CD4-positive, alpha-beta memory T cell (primary cell): ENCODE measurements around the gene CNPPD1. TPM values are rescaled to one million over a fixed set of nuclear protein-coding genes. Genes with fewer than 3 reads are reported as not detected.

Source experiments
- CTCF ChIA-PET: fragments of 350-600 bp; sonication (Branson Sonifier 250); formaldehyde crosslinking; loops from one replicate; lab custom pipeline; 2021; ENCODE audit warnings: inconsistent platforms; ENCODE audit not compliant: partially characterized antibody; lab: Charles Lee
- POLR2A ChIA-PET: fragments of 350-600 bp; sonication (Branson Sonifier 250); formaldehyde crosslinking; loops from one replicate; lab custom pipeline; 2021; ENCODE audit not compliant: partially characterized antibody; lab: Charles Lee
- DNase-seq, 5 donors: peaks; one replicate each; pipeline versions ENCODE4 v3.0.0 to v3.0.0-alpha.2; 2020 to 2022; ENCODE audit warnings: mixed read lengths in 1 of 5
- H3K27ac ChIP-seq: one replicate; pipeline ENCODE4 v1.7.0; 2013; ENCODE audit warnings: low read depth, low read length
- H3K27me3 ChIP-seq: 2 replicates; pipeline ENCODE4 v1.7.0; 2013; ENCODE audit warnings: mild to moderate bottlenecking, low read length, moderate library complexity; ENCODE audit not compliant: insufficient read depth
- H3K36me3 ChIP-seq: 2 replicates; pipeline ENCODE4 v1.7.0; 2013; ENCODE audit warnings: mild to moderate bottlenecking, low read length, moderate library complexity; ENCODE audit not compliant: insufficient read depth
- H3K4me1 ChIP-seq: 2 replicates; pipeline ENCODE4 v1.7.0; 2013; ENCODE audit warnings: mild to moderate bottlenecking, low read length, moderate library complexity; ENCODE audit not compliant: insufficient read depth
- H3K4me3 ChIP-seq, 2 donors: one replicate each; pipeline ENCODE4 v1.7.0; 2013; ENCODE audit warnings: low read length in 2 of 2, mild to moderate bottlenecking in 1 of 2
- H3K9me3 ChIP-seq, 2 donors: one replicate each; pipeline ENCODE4 v1.7.0; 2013; ENCODE audit warnings: low read length in 2 of 2, control low read depth in 1 of 2; ENCODE audit not compliant: control insufficient read depth in 1 of 2
- H3K27ac Mint-ChIP-seq, 7 donors: one replicate each; pipeline ENCODE4 v1.8.0; 2020 to 2021; ENCODE audit warnings: mixed read lengths in 7 of 7, mild to moderate bottlenecking in 6 of 7, inconsistent platforms in 3 of 7, moderate library complexity in 3 of 7
- H3K27me3 Mint-ChIP-seq, 2 donors: one replicate each; pipeline ENCODE4 v1.8.0; 2020 to 2021; ENCODE audit warnings: mixed read lengths in 2 of 2
- H3K36me3 Mint-ChIP-seq, 2 donors: one replicate each; pipeline ENCODE4 v1.8.0; 2020 to 2021; ENCODE audit warnings: mixed read lengths in 2 of 2, inconsistent platforms in 1 of 2, mild to moderate bottlenecking in 1 of 2
- H3K4me1 Mint-ChIP-seq, 4 donors: one replicate each; pipeline ENCODE4 v1.8.0; 2020 to 2021; ENCODE audit warnings: mixed read lengths in 4 of 4, mild to moderate bottlenecking in 1 of 4
- H3K4me3 Mint-ChIP-seq, 8 donors: one replicate each; pipeline ENCODE4 v1.8.0; 2020 to 2021; ENCODE audit warnings: mixed read lengths in 8 of 8, mild to moderate bottlenecking in 7 of 8, moderate library complexity in 6 of 8, inconsistent platforms in 3 of 8
- H3K9me3 Mint-ChIP-seq, 8 donors: one replicate each; pipeline ENCODE4 v1.8.0; 2020 to 2021; ENCODE audit warnings: mixed read lengths in 8 of 8, mild to moderate bottlenecking in 5 of 8, inconsistent platforms in 3 of 8, moderate library complexity in 1 of 8
- intact Hi-C: fragments of 100-400 bp; cut with micrococcal nuclease; formaldehyde crosslinking; loops from one replicate; pipeline ENCODE4 v1.15.1; 2023
- polyA plus RNA-seq, 2 donors: library from polyadenylated mRNA; unstranded; fragments of 300-500 nt; fragmentation: Illumina TruSeq; gene quantifications; one replicate each; pipeline ENCODE4 v1.2.3, GENCODE V29; 2021
- total RNA-seq, 2 experiments: library from RNA; stranded (reverse); gene quantifications; one replicate each; pipeline ENCODE4 v1.2.3, GENCODE V29; 2021

The CNPPD1 gene
- total RNA-seq (10 to 100 TPM; 79.3 to 83.3 TPM), polyA plus RNA-seq (10 to 100 TPM; 76.5 to 82.2 TPM)

DNA sequence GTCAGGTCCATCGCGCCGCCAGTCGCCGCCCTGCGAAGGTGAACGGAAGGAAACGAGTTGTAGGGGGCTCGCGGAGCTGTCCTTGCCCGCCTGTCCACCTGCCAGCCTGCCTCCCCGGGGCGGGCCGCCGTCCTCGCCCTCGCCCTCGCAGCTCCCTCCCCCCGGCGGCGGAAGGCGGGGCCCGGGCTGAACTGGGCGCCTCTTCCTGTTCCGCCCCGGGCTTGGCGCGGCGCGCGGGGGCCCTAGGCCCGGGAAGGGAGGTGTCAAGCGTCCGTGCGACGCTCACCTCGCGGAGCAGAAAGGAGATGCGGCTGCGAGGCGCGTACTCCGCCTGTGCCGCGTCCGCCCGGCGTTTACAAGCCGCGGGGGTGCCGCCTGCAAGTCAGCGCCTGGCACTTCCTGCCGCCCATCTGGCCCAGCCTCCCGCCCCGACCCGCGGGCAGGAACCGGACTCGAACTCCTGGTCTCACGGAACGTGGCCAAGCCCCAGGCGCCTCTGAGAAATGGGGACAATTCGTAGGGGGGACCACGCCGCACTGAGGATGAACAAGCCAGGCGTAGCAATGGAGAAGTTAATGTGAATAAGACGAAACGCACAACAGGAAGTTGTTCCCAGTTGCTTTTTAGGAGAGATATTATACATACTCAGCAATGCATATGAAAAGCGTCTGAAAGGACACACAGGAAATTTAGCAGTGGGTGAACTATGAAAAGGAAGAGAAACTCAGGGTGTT is at the start of gene CNPPD1:
Gene CNPPD1, minus strand, starts transcription at position 108 of the 734 bp plus-strand sequence. Its CDS starts 97 bp downstream, at position 11.
- DNase-seq, result peak; percentile 87 to 90 (median 89)
- intact Hi-C loops, result loop anchor here (1.0 to 5.0 kb wide), 9 partner anchors 17 to 780 kb away; partner anchors contain the start of genes ANKZF1, ATG9A, CTDSP1 and NHEJ1
- Mint-ChIP-seq H3K27me3 (no peaks in the 10 kb centered on the region), H3K27ac (peak within 1 kb of the TSS; percentile 96 to 99 (median 98)), H3K4me3 (peak within 1 kb of the TSS; percentile 91 to 98 (median 93)), H3K9me3 (no peaks in the 10 kb centered on the region), H3K36me3 (peaks cover 28 to 73% of the 10 kb centered on the region in 2 donors), H3K4me1 (peaks cover 33 to 79% (median 60%) of the 10 kb centered on the region in 4 donors)
- ChIA-PET POLR2A (interaction anchor here (0.6 to 9.5 kb wide), 33 partner anchors 8 to 906 kb away, joined by 3 to 424 read pairs (median 4); partner anchors contain the start of genes ABCB6, ANKZF1, ATG9A and BCS1L), CTCF (interaction anchor here (1.4 to 9.8 kb wide), 7 partner anchors 12 to 117 kb away, joined by 3 to 253 read pairs (median 30); partner anchors contain the start of genes ABCB6, DNAJB2, NHEJ1 and TUBA4A)
- peaks cover 55% of the 10 kb centered on the region for H3K36me3 ChIP-seq
- H3K4me3 ChIP-seq, result peak within 1 kb of the TSS; percentile 77 to 96
- H3K27ac ChIP-seq, result peak within 1 kb of the TSS; percentile 91
- H3K27me3 ChIP-seq, result no peaks in the 10 kb centered on the region
- no peaks in the 10 kb centered on the region for H3K9me3 ChIP-seq
- H3K4me1 ChIP-seq, result peaks cover 58% of the 10 kb centered on the region

DNA sequence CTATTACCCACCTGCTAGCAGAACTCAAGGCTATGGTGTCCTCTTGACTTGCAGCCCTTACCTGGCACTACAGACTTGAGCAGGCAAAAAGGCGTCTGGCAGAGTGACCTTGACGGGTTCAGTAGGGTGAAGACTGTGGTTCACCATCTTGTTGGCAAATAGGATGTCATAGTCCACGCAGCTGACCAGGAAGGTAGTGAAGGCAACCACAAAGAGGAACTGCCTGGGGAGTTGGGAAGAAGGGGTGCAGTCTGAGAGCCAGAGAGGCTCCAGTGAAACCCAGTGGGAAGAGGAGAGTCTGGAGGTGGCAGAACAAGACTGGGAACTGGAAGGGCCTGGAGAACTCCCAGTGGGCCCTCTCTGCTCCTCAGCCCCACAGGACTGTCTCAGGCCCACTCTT is 48.6 kb upstream of the CNPPD1 start:
- CTCF ChIA-PET, result interaction anchor here (1.6 to 2.5 kb wide), 4 partner anchors 12 to 66 kb away, joined by 4 to 18 read pairs (median 11); partner anchors contain the start of genes NHEJ1 and TUBA4A
- intact Hi-C loops, result no loop called here
- peak overlapping the region in 1 of 7 donors; percentile 50 for H3K27ac Mint-ChIP-seq

DNA sequence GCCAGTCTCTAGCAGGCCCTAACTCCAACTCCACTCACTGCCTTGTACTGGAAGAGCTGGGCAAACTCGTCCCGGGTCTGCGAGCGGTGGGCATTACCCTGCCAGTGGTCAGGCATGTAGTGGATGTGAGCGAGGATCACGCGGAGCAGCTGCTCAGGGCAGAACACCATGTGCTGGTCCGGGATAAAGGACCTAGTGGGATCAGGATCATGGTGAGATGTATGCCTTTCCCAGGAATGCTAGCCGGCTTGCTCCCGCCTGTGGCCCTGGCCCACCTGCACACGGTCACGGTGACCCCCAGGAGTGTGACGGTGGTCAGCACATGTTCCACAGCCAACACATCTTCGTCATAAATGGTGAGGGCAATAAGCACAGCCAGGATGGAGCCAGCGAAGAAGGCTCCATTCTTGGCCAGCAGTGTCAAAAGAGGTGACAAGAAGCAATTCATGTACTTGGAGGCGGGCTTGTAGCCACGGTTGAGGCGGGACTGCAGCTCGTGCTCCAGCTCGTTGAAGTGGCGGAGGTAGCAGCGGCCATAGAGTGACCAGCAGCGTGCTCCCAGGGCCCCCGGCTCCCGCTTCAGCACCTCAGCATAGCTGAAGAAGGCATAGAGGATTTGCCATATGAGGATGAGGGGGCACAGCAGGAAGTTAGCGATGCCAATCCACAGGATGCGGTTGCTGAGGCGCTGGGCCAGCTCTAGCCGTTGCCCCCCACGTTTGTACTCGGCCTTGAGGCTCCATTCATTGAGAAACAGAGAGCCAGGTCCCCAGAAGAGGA is 47.3 kb upstream of the CNPPD1 start:
- Mint-ChIP-seq H3K9me3 (peaks cover 0 to 2% (median 0%) of the 10 kb centered on the region in 8 donors), H3K27ac (peak overlapping the region in 3 of 7 donors; percentile 25 to 50 (median 41)), H3K4me3 (no peak overlapping the region), H3K36me3 (peaks cover 34 to 59% of the 10 kb centered on the region in 2 donors), H3K27me3 (no peaks in the 10 kb centered on the region), H3K4me1 (peaks cover 19 to 46% (median 30%) of the 10 kb centered on the region in 4 donors)
- ChIA-PET CTCF (interaction anchor here (1.1 to 2.0 kb wide), 3 partner anchors 11 to 71 kb away, joined by 3 to 4 read pairs (median 3); no protein-coding TSS in a partner anchor), POLR2A (interaction anchor here (4.4 to 17.6 kb wide), 2 partner anchors 17 to 26 kb away, joined by 13 to 684 read pairs; partner anchors contain the start of genes GLB1L, STK16, TUBA4A and TUBA4B)
- DNase-seq, result no peak
- H3K4me3 ChIP-seq, result no peak overlapping the region
- peaks cover 30% of the 10 kb centered on the region for H3K4me1 ChIP-seq
- intact Hi-C loops, result no loop called here
- peaks cover 64% of the 10 kb centered on the region for H3K36me3 ChIP-seq
- H3K27me3 ChIP-seq, result no peaks in the 10 kb centered on the region
- no peak overlapping the region for H3K27ac ChIP-seq
- H3K9me3 ChIP-seq, result no peaks in the 10 kb centered on the region

More for the DNA sequence above, 48.6 kb upstream of the CNPPD1 start:
- POLR2A ChIA-PET, result interaction anchor here (4.4 to 17.6 kb wide), 2 partner anchors 19 to 25 kb away, joined by 13 to 684 read pairs; partner anchors contain the start of genes GLB1L, STK16, TUBA4A and TUBA4B
- peaks cover 18 to 52% (median 30%) of the 10 kb centered on the region in 4 donors for H3K4me1 Mint-ChIP-seq
- Histone ChIP-seq H3K9me3 (no peaks in the 10 kb centered on the region), H3K4me3 (no peak overlapping the region), H3K27ac (no peak overlapping the region), H3K36me3 (peaks cover 59% of the 10 kb centered on the region), H3K27me3 (no peaks in the 10 kb centered on the region), H3K4me1 (peaks cover 25% of the 10 kb centered on the region)
- no peaks in the 10 kb centered on the region for H3K27me3 Mint-ChIP-seq
- H3K36me3 Mint-ChIP-seq, result peaks cover 34 to 63% of the 10 kb centered on the region in 2 donors
- peaks cover 0 to 2% (median 0%) of the 10 kb centered on the region in 8 donors for H3K9me3 Mint-ChIP-seq
- no peak for DNase-seq
- no peak overlapping the region for H3K4me3 Mint-ChIP-seq

DNA sequence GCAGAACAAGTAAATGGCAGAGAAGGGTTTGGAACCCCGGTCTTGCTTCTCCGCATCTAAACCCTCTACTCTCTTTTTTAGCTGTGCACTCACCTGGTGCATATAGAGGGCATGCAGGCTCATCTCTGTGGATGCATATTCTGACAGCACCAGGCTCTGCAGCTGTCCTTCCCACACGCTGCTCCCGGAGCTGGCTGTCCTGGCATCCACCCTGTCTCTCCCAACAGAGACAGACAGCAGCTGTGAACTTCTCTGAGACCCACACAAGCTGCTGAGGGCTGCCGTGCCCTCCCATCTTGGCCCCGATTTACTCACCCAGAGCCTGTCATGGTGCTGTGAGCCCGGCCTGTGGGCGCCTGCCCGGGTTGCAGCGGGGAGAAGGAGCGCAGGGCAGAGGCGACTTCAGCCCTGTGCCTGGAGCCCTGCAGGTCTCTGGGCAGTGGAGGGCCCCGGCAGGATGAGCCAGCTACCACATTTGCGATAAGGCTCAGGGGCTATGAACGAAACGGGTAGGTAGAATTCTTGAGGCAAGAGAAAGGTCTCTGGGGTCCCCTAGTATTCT is 45.3 kb upstream of the CNPPD1 start:
- intact Hi-C loops, result no loop called here
- no peak overlapping the region for H3K4me3 Mint-ChIP-seq
- peaks cover 34 to 59% of the 10 kb centered on the region in 2 donors for H3K36me3 Mint-ChIP-seq

DNA sequence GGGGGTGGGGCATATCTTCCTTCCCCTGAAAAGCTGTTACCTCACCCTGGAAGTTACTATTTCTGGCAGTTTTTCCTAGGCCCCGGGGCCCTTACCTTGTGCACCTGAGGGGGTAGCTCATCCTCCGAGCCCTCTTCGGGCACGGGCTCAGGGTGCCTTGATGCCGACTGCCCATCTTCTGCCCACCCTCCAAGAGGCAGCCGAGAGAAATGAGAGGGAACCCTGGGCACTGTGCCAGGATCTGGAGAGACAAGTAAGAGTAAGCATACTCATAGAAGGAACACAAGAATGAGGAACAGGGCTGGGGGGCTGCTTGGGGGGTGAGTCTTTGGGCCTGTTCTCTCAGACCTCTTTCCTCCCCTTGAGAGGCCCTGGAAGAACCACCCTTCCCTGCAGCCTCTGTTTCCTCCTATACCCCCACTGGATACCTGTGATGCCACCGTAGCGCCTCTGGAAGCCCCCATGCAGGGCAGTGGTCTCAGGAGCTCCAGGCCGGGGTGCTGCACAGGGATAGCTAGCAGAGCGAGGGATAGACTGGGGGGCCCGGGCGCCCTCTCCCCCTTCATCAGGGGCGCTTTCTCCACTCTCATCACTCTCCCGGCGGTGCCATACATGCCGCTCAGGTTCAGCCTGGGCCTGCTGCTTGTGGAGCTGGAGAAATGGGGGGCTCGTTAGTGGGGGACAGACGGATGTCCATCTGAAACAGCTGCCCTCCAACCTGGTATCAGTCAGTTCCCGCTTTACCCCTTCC is 44.1 kb upstream of the CNPPD1 start:
- Mint-ChIP-seq H3K4me1 (peaks cover 11 to 34% (median 22%) of the 10 kb centered on the region in 4 donors), H3K27me3 (no peaks in the 10 kb centered on the region), H3K27ac (peak overlapping the region in 1 of 7 donors; percentile 60), H3K9me3 (peaks cover 0 to 2% (median 0%) of the 10 kb centered on the region in 8 donors), H3K36me3 (peaks cover 30 to 53% of the 10 kb centered on the region in 2 donors), H3K4me3 (peak overlapping the region in 2 of 8 donors; percentile 43 to 46)
- no peak for DNase-seq
- CTCF ChIA-PET, result interaction anchor here (1.0 to 12.2 kb wide), 4 partner anchors 9 to 74 kb away, joined by 3 to 186 read pairs (median 6); partner anchors contain the start of gene NHEJ1
- peaks cover 55% of the 10 kb centered on the region for H3K36me3 ChIP-seq
- intact Hi-C loops, result no loop called here
- POLR2A ChIA-PET, result interaction anchor here (0.6 to 6.9 kb wide), 7 partner anchors 8 to 559 kb away, joined by 3 to 98 read pairs (median 7); partner anchors contain the start of genes ANKZF1, ATG9A, GLB1L and STK16
- no peaks in the 10 kb centered on the region for H3K27me3 ChIP-seq
- H3K4me1 ChIP-seq, result peaks cover 24% of the 10 kb centered on the region
- no peaks in the 10 kb centered on the region for H3K9me3 ChIP-seq
- H3K27ac ChIP-seq, result no peak overlapping the region
- no peak overlapping the region for H3K4me3 ChIP-seq

More for the DNA sequence above, 45.3 kb upstream of the CNPPD1 start:
- Mint-ChIP-seq H3K27me3 (no peaks in the 10 kb centered on the region), H3K27ac (no peak overlapping the region), H3K9me3 (peaks cover 0 to 2% (median 0%) of the 10 kb centered on the region in 8 donors), H3K4me1 (peaks cover 15 to 40% (median 24%) of the 10 kb centered on the region in 4 donors)
- CTCF ChIA-PET, result interaction anchor here (1.0 kb wide), 1 partner anchor 77 kb away, joined by 3 read pairs; no protein-coding TSS in a partner anchor
- no peak for DNase-seq
- Histone ChIP-seq H3K4me1 (peaks cover 28% of the 10 kb centered on the region), H3K4me3 (no peak overlapping the region), H3K36me3 (peaks cover 63% of the 10 kb centered on the region), H3K27me3 (no peaks in the 10 kb centered on the region), H3K27ac (no peak overlapping the region), H3K9me3 (no peaks in the 10 kb centered on the region)
- POLR2A ChIA-PET, result interaction anchor here (0.6 to 6.9 kb wide), 6 partner anchors 8 to 45 kb away, joined by 3 to 80 read pairs (median 4); partner anchors contain the start of genes ANKZF1, ATG9A, CNPPD1 and TUBA4A
